H1 (cell line): ENCODE data around the gene PREX1. TPM values are rescaled to one million over a fixed set of nuclear protein-coding genes. Genes with fewer than 3 reads are reported as not detected.

ENCODE experiments used
- CBX5 ChIP-seq: fragments of 300-800, 300-1000 bp; sonication (generic); IDR thresholded peaks from 2 replicates; pipeline ENCODE4 v1.7.1; 2016; ENCODE audit warnings: antibody characterized with exemption, low read length, low read depth
- CREB1 ChIP-seq: IDR thresholded peaks from 2 replicates; pipeline ENCODE4 v1.6.1; 2012; ENCODE audit warnings: inconsistent platforms
- E2F6 ChIP-seq: IDR thresholded peaks from 2 replicates; pipeline ENCODE4 v1.6.1; 2012; ENCODE audit warnings: inconsistent platforms
- EGR1 ChIP-seq: IDR thresholded peaks from 2 replicates; pipeline ENCODE4 v1.6.1; 2011; ENCODE audit warnings: low read depth, low read length, borderline replicate concordance
- EZH2 ChIP-seq: fragments of 200-600 bp; sonication (generic); IDR thresholded peaks from 2 replicates; pipeline ENCODE4 v1.7.1; 2012; ENCODE audit warnings: low read depth, mild to moderate bottlenecking, moderate library complexity, low read length, inconsistent platforms; ENCODE audit not compliant: severe bottlenecking
- PHF8 ChIP-seq: fragments of 200-600 bp; sonication (generic); conservative IDR thresholded peaks from 2 replicates; pipeline ENCODE4 v1.7.1; 2012; ENCODE audit warnings: low read depth, mild to moderate bottlenecking, inconsistent platforms, low read length, moderate library complexity
- TAF1 ChIP-seq: IDR thresholded peaks from 2 replicates; pipeline ENCODE4 v1.6.1; 2011; ENCODE audit warnings: mild to moderate bottlenecking, low read depth, low read length
- polyA plus RNA-seq, 7 experiments: library from polyadenylated mRNA; depleted of rRNA in 3 of 7; stranded (reverse) in 5 of 7; unstranded in 2 of 7; fragments of >200 nt in 5 of 7; fragments of 200-250 nt in 2 of 7; gene quantifications; 1 replicate in 5 of 7; 2 replicates in 1 of 7; 4 replicates in 1 of 7; pipeline versions ENCODE4 v1.2.1 to v1.2.3, GENCODE V29; 2011 to 2013; ENCODE audit warnings: missing spikeins in 2 of 7, mixed read lengths in 2 of 7
- total RNA-seq: library from RNA; stranded (reverse); fragmentation: NEBNext Ultra II Directional; extraction: Animal tissue kit (Norgen Biotek cat#: 25700); gene quantifications from 2 replicates; pipeline ENCODE4 v1.2.1, GENCODE V29; 2021

Gene PREX1
- total and polyA plus RNA-seq, 2 of the 8 experiments (the other 6 are each of a cell fraction or from before 2014, with no cell fraction given) = 10.7 to 12.8 TPM

DNA sequence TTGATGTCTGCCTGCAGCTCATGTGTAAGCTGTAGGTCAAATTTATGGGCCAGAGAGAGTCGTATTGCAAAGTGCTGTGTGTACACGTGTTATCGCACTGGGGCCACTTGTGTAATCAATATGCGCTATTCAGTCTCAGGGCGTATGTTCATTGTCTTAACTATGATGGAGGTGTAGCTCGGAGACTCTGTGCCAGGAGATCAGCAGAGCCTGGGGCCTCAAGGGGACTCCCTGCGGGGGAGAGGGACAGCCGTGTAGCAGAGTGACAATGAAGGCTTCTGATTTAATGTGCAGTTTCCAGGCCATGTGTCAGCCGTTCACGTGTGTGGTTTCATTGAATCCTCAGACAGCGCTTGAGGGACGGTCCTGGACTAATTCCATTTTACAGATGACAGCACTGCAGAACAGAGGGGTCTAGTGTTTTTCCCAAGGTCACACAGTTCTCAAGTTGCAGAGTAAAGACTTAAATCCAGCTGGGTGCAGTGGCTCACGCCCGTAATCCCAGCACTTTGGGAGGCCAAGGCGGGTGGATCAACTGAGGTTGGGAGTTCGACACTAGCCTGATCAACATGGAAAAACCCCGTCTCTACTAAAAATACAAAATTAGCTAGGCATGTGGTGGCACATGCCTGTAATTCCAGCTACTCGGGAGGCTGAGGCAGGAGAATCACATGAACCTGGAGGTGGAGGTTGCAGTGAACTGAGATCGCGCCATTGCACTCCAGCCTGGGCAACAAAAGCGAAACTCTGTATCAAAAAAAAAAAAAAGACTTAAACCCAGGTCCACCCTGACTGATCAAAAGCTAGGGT is 242.5 kb downstream of the PREX1 start (continued):
- TF ChIP-seq EGR1 = no peak
- TF ChIP-seq TAF1 = no peak
- no peak for TF ChIP-seq EZH2
- TF ChIP-seq CBX5 = no peak
- TF ChIP-seq PHF8 = no peak
- TF ChIP-seq CREB1 = no peak
- TF ChIP-seq E2F6 = no peak
